Tibial nerve (tissue), 3 donors: ENCODE results near the gene KCNK7.

ENCODE experiments used
- POLR2A ChIP-seq, 2 donors: fragments of 450-650 bp; IDR thresholded peaks; one replicate each; pipeline ENCODE4 v1.6.1; 2017; ENCODE audit warnings: antibody characterized with exemption in 2 of 2, mild to moderate bottlenecking in 2 of 2, moderate library complexity in 2 of 2
- TF ChIP-seq, protein P1 (sequence below), 5 experiments: fragments of 200-600 bp in 3 of 5; fragments of 450-650 bp in 2 of 5; sonication (generic) in 3 of 5; IDR thresholded peaks; one replicate each; pipeline ENCODE4 v1.5.1; 2016 to 2019; ENCODE audit warnings: antibody characterized with exemption in 5 of 5, mild to moderate bottlenecking in 3 of 5, moderate library complexity in 2 of 5

DNA sequence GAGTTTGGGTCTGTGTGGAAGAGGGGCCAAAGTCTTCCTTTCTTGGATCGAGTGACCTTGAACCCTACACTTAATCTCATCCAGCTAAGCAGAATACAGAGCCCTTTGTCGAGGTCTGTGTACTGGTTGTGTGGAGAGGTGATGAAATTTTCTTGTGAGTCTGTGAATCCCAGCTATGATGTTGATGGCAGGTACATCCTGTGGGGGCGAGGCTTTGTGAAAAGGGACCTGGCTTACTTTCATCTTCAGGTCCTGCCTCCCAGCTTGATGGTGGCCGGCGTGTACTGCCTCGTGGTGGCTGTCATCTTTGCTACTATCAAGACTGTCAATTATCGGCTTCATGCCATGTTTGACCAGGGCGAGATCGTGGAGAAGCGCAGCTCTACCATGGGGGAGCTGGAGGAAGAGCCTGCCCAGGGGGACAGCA is 21.0 kb upstream of the KCNK7 start:
- TF ChIP-seq, protein P1, sequence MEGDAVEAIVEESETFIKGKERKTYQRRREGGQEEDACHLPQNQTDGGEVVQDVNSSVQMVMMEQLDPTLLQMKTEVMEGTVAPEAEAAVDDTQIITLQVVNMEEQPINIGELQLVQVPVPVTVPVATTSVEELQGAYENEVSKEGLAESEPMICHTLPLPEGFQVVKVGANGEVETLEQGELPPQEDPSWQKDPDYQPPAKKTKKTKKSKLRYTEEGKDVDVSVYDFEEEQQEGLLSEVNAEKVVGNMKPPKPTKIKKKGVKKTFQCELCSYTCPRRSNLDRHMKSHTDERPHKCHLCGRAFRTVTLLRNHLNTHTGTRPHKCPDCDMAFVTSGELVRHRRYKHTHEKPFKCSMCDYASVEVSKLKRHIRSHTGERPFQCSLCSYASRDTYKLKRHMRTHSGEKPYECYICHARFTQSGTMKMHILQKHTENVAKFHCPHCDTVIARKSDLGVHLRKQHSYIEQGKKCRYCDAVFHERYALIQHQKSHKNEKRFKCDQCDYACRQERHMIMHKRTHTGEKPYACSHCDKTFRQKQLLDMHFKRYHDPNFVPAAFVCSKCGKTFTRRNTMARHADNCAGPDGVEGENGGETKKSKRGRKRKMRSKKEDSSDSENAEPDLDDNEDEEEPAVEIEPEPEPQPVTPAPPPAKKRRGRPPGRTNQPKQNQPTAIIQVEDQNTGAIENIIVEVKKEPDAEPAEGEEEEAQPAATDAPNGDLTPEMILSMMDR (IDR thresholded peaks at IDR 0.05): no peak
- TF ChIP-seq POLR2A (IDR thresholded peaks at IDR 0.05): no peak
